Thymus (tissue), 11 donors: ENCODE measurements around the gene KCNMA1. TPM values are rescaled to one million over a fixed set of nuclear protein-coding genes. Genes with fewer than 3 reads are reported as not detected.

Experiments
- DNase-seq, 9 donors: peaks; one replicate each; pipeline ENCODE4 v3.0.0-alpha.2; 2013; ENCODE audit warnings: low spot score in 9 of 9, low read depth in 6 of 9, missing footprints in 1 of 9
- H3K27ac ChIP-seq, 2 donors: one replicate each; pipeline ENCODE4 v1.5.1; 2013; ENCODE audit warnings: control low read depth in 1 of 2, low read depth in 1 of 2, low read length in 1 of 2, mild to moderate bottlenecking in 1 of 2, moderate library complexity in 1 of 2
- H3K27me3 ChIP-seq, 2 donors: one replicate each; pipeline ENCODE4 v1.5.1; 2013; ENCODE audit warnings: low read length in 1 of 2; ENCODE audit not compliant: control insufficient read depth in 2 of 2, insufficient read depth in 1 of 2
- H3K36me3 ChIP-seq, 2 donors: one replicate each; pipeline ENCODE4 v1.5.1; 2013; ENCODE audit warnings: low read length in 1 of 2, mild to moderate bottlenecking in 1 of 2, moderate library complexity in 1 of 2; ENCODE audit not compliant: control insufficient read depth in 2 of 2, insufficient read depth in 2 of 2
- H3K4me1 ChIP-seq, 2 donors: one replicate each; pipeline ENCODE4 v1.5.1; 2013; ENCODE audit warnings: low read length in 2 of 2; ENCODE audit not compliant: control insufficient read depth in 2 of 2, insufficient read depth in 2 of 2
- H3K4me3 ChIP-seq, 2 donors: one replicate each; pipeline ENCODE4 v1.5.1; 2013; ENCODE audit warnings: low read length in 2 of 2, control low read depth in 1 of 2, mild to moderate bottlenecking in 1 of 2
- H3K9me3 ChIP-seq, 2 donors: one replicate each; pipeline ENCODE4 v1.5.1; 2013; ENCODE audit warnings: low read length in 1 of 2, mild to moderate bottlenecking in 1 of 2; ENCODE audit not compliant: control insufficient read depth in 2 of 2, insufficient read depth in 1 of 2
- WGBS: extraction: QIAGEN DNeasy Blood & Tissue Kit; methylation state at CpG from one replicate; pipeline ENCODE4 v1.1.7; 2013; 5-methylcytosine and 5-hydroxymethylcytosine counted together
- polyA plus RNA-seq: library from polyadenylated mRNA; stranded (reverse); fragments of 200-250 nt; gene quantifications from one replicate; pipeline ENCODE4 v1.2.3, GENCODE V29; 2013
- total RNA-seq: library from RNA; stranded (reverse); fragments of 120-200 nt; gene quantifications from one replicate; pipeline ENCODE4 v1.2.4, GENCODE V29; 2013
- donor health status: healthy.

Gene KCNMA1
- total and polyA plus RNA-seq, 2 donors: 1.9 to 12.9 TPM

DNA sequence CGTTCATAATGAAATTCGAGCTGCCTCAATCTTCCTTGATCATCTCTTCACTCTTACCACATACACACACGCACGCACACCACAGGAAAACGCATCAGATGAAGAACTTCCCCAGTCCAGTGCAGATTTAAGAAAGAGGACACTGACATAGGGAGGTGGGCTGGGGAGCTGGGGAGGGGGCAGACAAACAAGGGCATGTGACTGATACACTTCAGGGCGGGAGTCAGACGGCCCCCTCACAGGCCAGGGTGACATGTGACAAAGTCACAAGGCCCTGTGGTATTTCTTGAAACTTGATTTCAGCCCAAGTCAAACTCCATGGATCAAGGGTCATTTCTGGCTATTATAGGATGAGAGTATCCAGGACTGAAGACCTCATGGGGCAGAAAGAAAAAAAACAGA is 82.6 kb downstream of the KCNMA1 start:
- WGBS: 51% methylated on average over 7 of the region's 7 CpGs
- Histone ChIP-seq H3K9me3 (no peaks in the 10 kb centered on the region), H3K4me1 (no peaks in the 10 kb centered on the region), H3K4me3 (no peak overlapping the region), H3K27ac (no peak overlapping the region), H3K27me3 (peaks cover 0 to 2% of the 10 kb centered on the region in 2 donors), H3K36me3 (no peaks in the 10 kb centered on the region)
- no peak for DNase-seq

- H3K27ac ChIP-seq: no peak overlapping the region
- no peak overlapping the region for H3K4me3 ChIP-seq
- no peaks in the 10 kb centered on the region for H3K4me1 ChIP-seq
- no peaks in the 10 kb centered on the region for H3K9me3 ChIP-seq
- WGBS: 75% methylated on average over 5 of the region's 5 CpGs
- no peak for DNase-seq
- H3K27me3 ChIP-seq: peaks cover 0 to 2% of the 10 kb centered on the region in 2 donors
- no peaks in the 10 kb centered on the region for H3K36me3 ChIP-seq
These were observed 83.6 kb downstream of the KCNMA1 start for GRCh38 chr10:77553966-77554365.

DNA sequence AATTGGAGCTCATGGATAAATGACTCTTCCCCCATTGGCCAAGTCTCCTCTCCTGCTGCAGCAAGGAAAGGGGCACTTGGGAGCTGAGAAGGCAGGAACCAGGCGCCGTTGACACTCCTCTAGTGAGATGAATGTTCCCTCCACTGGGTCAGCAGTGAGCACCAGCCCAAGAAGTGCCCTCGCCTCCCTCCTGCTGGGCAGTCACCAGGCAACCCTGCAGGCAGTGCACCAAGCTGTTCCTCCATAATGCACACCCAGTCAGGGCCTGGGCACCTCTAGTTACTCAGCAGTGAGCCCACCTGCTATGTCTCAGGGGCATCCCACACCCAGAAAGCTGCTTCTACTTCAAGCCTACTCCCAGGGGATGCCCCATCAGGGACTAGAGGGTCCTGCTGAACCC is 84.3 kb downstream of the KCNMA1 start:
- no peak overlapping the region for H3K4me3 ChIP-seq
- H3K36me3 ChIP-seq: no peaks in the 10 kb centered on the region
- no peak overlapping the region for H3K27ac ChIP-seq
- peaks cover 0 to 2% of the 10 kb centered on the region in 2 donors for H3K27me3 ChIP-seq
- no peaks in the 10 kb centered on the region for H3K9me3 ChIP-seq
- no peaks in the 10 kb centered on the region for H3K4me1 ChIP-seq
- no peak for DNase-seq
- 79% methylated on average over 3 of the region's 3 CpGs for WGBS

GRCh38 chr10:77552252-77552651 is 85.4 kb downstream of the KCNMA1 start:
- no peaks in the 10 kb centered on the region for H3K4me1 ChIP-seq
- H3K27me3 ChIP-seq: peaks cover 0 to 2% of the 10 kb centered on the region in 2 donors
- H3K27ac ChIP-seq: no peak overlapping the region
- no peak overlapping the region for H3K4me3 ChIP-seq
- no peak for DNase-seq
- WGBS: 48% methylated on average over 1 of the region's 1 CpG
- H3K36me3 ChIP-seq: no peaks in the 10 kb centered on the region
- H3K9me3 ChIP-seq: no peaks in the 10 kb centered on the region

DNA sequence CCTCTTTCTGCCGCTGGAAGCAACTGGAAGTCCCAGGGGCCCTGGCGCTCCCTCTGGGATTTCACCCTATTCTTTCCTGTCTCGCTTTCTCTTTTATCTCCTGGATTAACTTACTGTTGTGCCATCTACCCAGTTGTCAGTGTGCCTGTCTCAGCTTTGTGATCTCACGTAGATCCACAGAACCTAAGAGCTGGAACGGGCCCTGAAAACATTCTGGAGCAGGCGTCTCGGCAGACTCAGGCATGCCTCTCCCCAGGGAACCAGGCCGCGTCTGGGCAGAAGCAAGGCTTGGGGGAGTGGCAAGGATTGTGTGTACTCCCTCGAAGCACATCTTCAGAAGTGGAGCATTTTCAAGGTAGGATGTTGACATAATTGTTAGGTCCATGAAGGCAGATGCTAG is 87.2 kb downstream of the KCNMA1 start:
- Histone ChIP-seq H3K9me3 (no peaks in the 10 kb centered on the region), H3K27ac (no peak overlapping the region)
- 89% methylated on average over 10 of the region's 10 CpGs for WGBS

DNA sequence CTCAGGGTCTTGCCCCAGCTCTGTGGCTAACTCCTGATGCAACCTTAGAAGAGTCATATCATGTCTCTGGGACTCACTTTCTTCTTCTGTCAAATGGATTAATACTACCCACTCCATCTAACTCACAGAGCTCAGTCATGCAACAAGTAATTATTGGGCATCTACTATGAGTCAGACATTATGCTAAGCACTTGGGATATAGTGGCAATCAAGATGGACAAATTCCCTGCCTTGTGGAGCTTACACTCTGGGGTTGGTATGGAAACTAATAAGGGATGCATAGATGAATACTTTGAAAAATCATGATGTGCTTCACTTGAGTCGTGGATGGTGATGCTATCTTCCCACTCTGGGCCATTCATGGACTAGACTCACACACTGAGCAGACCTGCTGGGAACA is 88.9 kb downstream of the KCNMA1 start:
- peaks cover 0 to 2% of the 10 kb centered on the region in 2 donors for H3K27me3 ChIP-seq
- DNase-seq: no peak
- H3K4me1 ChIP-seq: no peaks in the 10 kb centered on the region
- no peak overlapping the region for H3K27ac ChIP-seq
- WGBS: 84% methylated on average over 1 of the region's 1 CpG
- no peaks in the 10 kb centered on the region for H3K36me3 ChIP-seq
- no peak overlapping the region for H3K4me3 ChIP-seq
- H3K9me3 ChIP-seq: no peaks in the 10 kb centered on the region

More for the DNA sequence above, 87.2 kb downstream of the KCNMA1 start:
- H3K27me3 ChIP-seq: peaks cover 0 to 2% of the 10 kb centered on the region in 2 donors
- H3K36me3 ChIP-seq: no peaks in the 10 kb centered on the region
- no peak for DNase-seq
- no peaks in the 10 kb centered on the region for H3K4me1 ChIP-seq
- H3K4me3 ChIP-seq: no peak overlapping the region

GRCh38 chr10:77548157-77548556 is 89.5 kb downstream of the KCNMA1 start:
- Histone ChIP-seq H3K27ac (no peak overlapping the region), H3K4me1 (no peaks in the 10 kb centered on the region), H3K27me3 (no peaks in the 10 kb centered on the region), H3K36me3 (no peaks in the 10 kb centered on the region), H3K4me3 (no peak overlapping the region), H3K9me3 (no peaks in the 10 kb centered on the region)
- 94% methylated on average over 3 of the region's 3 CpGs for WGBS
- DNase-seq: no peak

GRCh38 chr10:77547307-77548050 is 90.1 kb downstream of the KCNMA1 start:
- Histone ChIP-seq H3K9me3 (no peaks in the 10 kb centered on the region), H3K36me3 (no peaks in the 10 kb centered on the region), H3K27me3 (no peaks in the 10 kb centered on the region), H3K4me1 (no peaks in the 10 kb centered on the region), H3K4me3 (no peak overlapping the region), H3K27ac (no peak overlapping the region)
- 85% methylated on average over 5 of the region's 5 CpGs for WGBS
- no peak for DNase-seq

DNA sequence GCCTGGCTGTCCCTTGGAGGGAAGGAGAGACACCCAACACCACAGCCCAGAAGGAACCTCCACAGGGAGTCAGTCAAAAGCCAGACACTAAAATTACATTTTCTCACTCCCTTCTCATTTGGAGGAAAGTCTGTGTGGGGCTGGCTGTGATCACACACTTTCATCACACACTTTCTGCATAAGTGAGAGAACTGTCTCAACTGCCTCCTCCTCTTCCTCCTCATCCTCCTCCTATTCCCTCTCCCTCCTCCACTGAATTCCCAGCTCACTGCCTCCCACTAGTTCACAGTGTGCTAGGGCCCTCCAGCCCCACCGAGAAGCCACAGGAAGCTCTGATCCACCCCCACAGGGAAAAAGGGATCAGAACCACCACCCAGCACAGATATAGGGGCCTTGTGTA is 91.6 kb downstream of the KCNMA1 start:
- Histone ChIP-seq H3K4me3 (no peak overlapping the region), H3K27me3 (no peaks in the 10 kb centered on the region), H3K27ac (no peak overlapping the region), H3K9me3 (no peaks in the 10 kb centered on the region), H3K4me1 (no peaks in the 10 kb centered on the region), H3K36me3 (no peaks in the 10 kb centered on the region)
- DNase-seq: no peak
- WGBS: 100% methylated on average over 1 of the region's 1 CpG
